ENCODE measurements around the gene FOXD4.
"Not testable (repeated sequence)": the region's sequence is repeated elsewhere in the genome, so short reads cannot be mapped to it uniquely, and the experiment has no call there.

GRCh38 chr9:94323-94722 is 23.9 kb downstream of the FOXD4 start:
- TF ChIP-seq REST (IDR thresholded peaks at IDR 0.05; ENCODE audit: unreplicated experiment); EZH2 (IDR thresholded peaks at IDR 0.05; ENCODE audit: low read depth, unreplicated experiment): not testable (repeated sequence)
